Measurements from ENCODE around the gene WARS2.

GRCh38 chr1:119141660-119142059 is 1.2 kb upstream of the WARS2 start:
- TF ChIP-seq CTCF (conservative IDR thresholded peaks at IDR 0.05) (no peak), EZH2 (IDR thresholded peaks at IDR 0.05; ENCODE audit: low read depth) (no peak)

All from PC-9 (cell line).